ENCODE data around the gene SLAMF6. TPM values are rescaled to one million over a fixed set of nuclear protein-coding genes. Genes with fewer than 3 reads are reported as not detected.
"Not testable (repeated sequence)": the region's sequence is repeated elsewhere in the genome, so short reads cannot be mapped to it uniquely, and the experiment has no call there.

Gene SLAMF6
- total and polyA plus RNA-seq, 2 donors, result 0.53 to 1.1 TPM

GRCh38 chr1:160488347-160489058, 34.6 kb downstream of the SLAMF6 start:
- Histone ChIP-seq H3K36me3 (ENCODE audit: insufficient read depth) (no peaks in the 10 kb centered on the region), H3K27ac (ENCODE audit: low read depth) (no peak overlapping the region), H3K4me1 (ENCODE audit: insufficient read depth) (no peaks in the 10 kb centered on the region), H3K4me3 (ENCODE audit: low read depth, low read length) (no peak overlapping the region)
- 82% methylated on average over 4 of the region's 4 CpGs for WGBS
- no peak for DNase-seq (ENCODE audit: extremely low spot score)

GRCh38 chr1:160486453-160486852, 36.6 kb downstream of the SLAMF6 start:
- 58% methylated on average over 4 of the region's 4 CpGs for WGBS
- Histone ChIP-seq H3K27ac (ENCODE audit: low read depth) (no peak overlapping the region), H3K4me3 (ENCODE audit: low read depth, low read length) (no peak overlapping the region), H3K36me3 (ENCODE audit: insufficient read depth) (no peaks in the 10 kb centered on the region), H3K4me1 (ENCODE audit: insufficient read depth) (no peaks in the 10 kb centered on the region)
- DNase-seq (ENCODE audit: extremely low spot score), result no peak

- no peak for DNase-seq (ENCODE audit: extremely low spot score)
- Histone ChIP-seq H3K4me3 (ENCODE audit: low read depth, low read length) (no peak overlapping the region), H3K4me1 (ENCODE audit: insufficient read depth) (no peaks in the 10 kb centered on the region), H3K27ac (ENCODE audit: low read depth) (no peak overlapping the region), H3K36me3 (ENCODE audit: insufficient read depth) (no peaks in the 10 kb centered on the region)
- WGBS, result 74% methylated on average over 2 of the region's 2 CpGs
These were observed 39.4 kb downstream of the SLAMF6 start for GRCh38 chr1:160483505-160484185.

- Histone ChIP-seq H3K4me3 (ENCODE audit: low read depth, low read length) (no peak overlapping the region), H3K4me1 (ENCODE audit: insufficient read depth) (no peaks in the 10 kb centered on the region), H3K36me3 (ENCODE audit: insufficient read depth) (no peaks in the 10 kb centered on the region), H3K27ac (ENCODE audit: low read depth) (no peak overlapping the region)
- DNase-seq (ENCODE audit: extremely low spot score), result no peak
- 60% methylated on average over 1 of the region's 1 CpG for WGBS
These were observed 41.0 kb downstream of the SLAMF6 start for GRCh38 chr1:160481979-160482596.

DNA sequence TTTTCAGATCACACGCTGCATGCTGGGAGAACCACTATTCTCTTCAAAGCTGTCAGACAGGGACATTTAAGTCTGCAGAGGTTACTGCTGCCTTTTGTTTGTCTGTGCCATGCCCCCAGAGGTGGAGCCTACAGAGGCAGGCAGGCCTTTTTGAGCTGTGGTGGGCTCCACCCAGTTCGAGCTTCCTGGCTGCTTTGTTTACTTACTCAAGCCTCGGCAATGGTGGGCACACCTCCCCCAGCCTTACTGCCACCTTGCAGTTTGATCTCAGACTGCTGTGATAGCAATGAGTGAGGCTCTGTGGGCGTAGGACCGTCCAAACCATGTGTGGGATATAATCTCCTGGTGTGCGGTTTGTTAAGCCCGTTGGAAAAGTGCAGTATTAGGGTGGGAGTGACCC, 42.3 kb downstream of the SLAMF6 start:
- H3K4me1 ChIP-seq (ENCODE audit: insufficient read depth); H3K36me3 ChIP-seq (ENCODE audit: insufficient read depth); H3K27ac ChIP-seq (ENCODE audit: low read depth); H3K4me3 ChIP-seq (ENCODE audit: low read depth, low read length); DNase-seq (ENCODE audit: extremely low spot score): not testable (repeated sequence)
- 75% methylated on average over 7 of the region's 7 CpGs for WGBS

DNA sequence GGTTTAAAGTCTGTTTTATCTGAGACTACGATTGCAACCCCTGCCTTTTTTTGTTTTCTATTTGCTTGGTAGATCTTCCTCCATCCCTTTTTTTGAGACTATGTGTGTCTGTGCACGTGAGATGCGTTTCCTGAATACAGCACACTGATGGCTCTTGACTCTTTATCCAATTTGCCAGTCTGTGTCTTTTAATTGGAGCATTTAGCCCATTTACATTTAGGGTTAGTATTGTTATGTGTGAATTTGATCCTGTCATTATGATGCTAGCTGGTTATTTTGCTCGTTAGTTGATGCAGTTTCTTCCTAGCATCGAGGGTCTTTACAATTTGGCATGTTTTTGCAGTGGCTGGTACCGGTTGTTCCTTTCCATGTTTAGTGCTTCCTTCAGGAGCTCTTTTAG, 44.0 kb downstream of the SLAMF6 start:
- H3K27ac ChIP-seq (ENCODE audit: low read depth); DNase-seq (ENCODE audit: extremely low spot score); H3K36me3 ChIP-seq (ENCODE audit: insufficient read depth); H3K4me3 ChIP-seq (ENCODE audit: low read depth, low read length); H3K4me1 ChIP-seq (ENCODE audit: insufficient read depth): not testable (repeated sequence)
- WGBS, result 82% methylated on average over 6 of the region's 6 CpGs

- Histone ChIP-seq H3K4me3 (ENCODE audit: low read depth, low read length) (no peak overlapping the region), H3K4me1 (ENCODE audit: insufficient read depth) (no peaks in the 10 kb centered on the region), H3K36me3 (ENCODE audit: insufficient read depth) (no peaks in the 10 kb centered on the region), H3K27ac (ENCODE audit: low read depth) (no peak overlapping the region)
- no peak for DNase-seq (ENCODE audit: extremely low spot score)
- WGBS, result 79% methylated on average over 1 of the region's 1 CpG
These were observed 48.4 kb downstream of the SLAMF6 start for GRCh38 chr1:160474392-160475242.

DNA sequence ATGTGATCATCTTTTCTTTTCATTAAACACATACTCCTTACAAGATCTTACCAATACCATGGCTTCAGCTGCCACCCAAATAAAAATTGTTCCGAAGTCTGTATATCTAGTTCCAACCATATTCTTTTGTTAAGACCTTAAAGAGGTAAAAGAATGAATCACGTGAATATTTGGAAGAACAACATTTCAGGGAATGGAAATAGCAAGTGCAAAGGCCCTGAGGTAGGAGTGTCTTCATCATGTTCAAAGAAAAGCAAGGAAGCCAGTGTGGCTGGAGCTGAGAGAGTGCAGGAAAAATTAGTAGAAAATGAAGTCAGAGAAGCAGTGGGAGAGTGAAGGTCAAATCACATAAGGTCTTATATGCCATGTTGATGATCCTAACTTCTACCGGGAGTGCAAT, 50.9 kb downstream of the SLAMF6 start:
- no peak overlapping the region for H3K27ac ChIP-seq (ENCODE audit: low read depth)
- WGBS, result 85% methylated on average over 3 of the region's 3 CpGs

DNA sequence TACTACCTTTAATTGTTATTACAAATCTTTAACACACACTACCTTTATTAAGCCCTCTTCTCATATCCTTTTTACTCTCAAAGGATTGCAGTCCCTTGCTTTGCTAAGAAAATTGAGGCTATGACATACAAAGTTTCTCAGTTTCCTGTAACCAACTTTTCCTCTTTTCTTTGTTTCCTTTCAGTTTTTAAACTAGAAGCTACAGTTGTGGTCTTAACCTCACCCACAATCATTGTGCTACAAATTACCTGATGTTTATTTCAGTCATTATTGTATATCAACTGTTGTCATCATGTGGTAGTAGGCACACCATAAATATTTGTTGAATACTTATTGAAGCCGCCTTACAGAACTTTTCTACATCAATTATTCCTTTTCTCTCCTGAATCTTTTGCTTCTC, 51.8 kb downstream of the SLAMF6 start:
- Histone ChIP-seq H3K27ac (ENCODE audit: low read depth) (no peak overlapping the region), H3K36me3 (ENCODE audit: insufficient read depth) (no peaks in the 10 kb centered on the region), H3K4me1 (ENCODE audit: insufficient read depth) (no peaks in the 10 kb centered on the region), H3K4me3 (ENCODE audit: low read depth, low read length) (no peak overlapping the region)
- 82% methylated on average over 1 of the region's 1 CpG for WGBS
- DNase-seq (ENCODE audit: extremely low spot score), result no peak

More for the DNA sequence above, 50.9 kb downstream of the SLAMF6 start:
- DNase-seq (ENCODE audit: extremely low spot score), result no peak
- Histone ChIP-seq H3K36me3 (ENCODE audit: insufficient read depth) (no peaks in the 10 kb centered on the region), H3K4me3 (ENCODE audit: low read depth, low read length) (no peak overlapping the region), H3K4me1 (ENCODE audit: insufficient read depth) (no peaks in the 10 kb centered on the region)

GRCh38 chr1:160467576-160467975, 55.5 kb downstream of the SLAMF6 start:
- H3K4me1 ChIP-seq (ENCODE audit: insufficient read depth), result no peaks in the 10 kb centered on the region
- no peak for DNase-seq (ENCODE audit: extremely low spot score)
- no peak overlapping the region for H3K4me3 ChIP-seq (ENCODE audit: low read depth, low read length)
- H3K36me3 ChIP-seq (ENCODE audit: insufficient read depth), result no peaks in the 10 kb centered on the region
- H3K27ac ChIP-seq (ENCODE audit: low read depth), result no peak overlapping the region

DNA sequence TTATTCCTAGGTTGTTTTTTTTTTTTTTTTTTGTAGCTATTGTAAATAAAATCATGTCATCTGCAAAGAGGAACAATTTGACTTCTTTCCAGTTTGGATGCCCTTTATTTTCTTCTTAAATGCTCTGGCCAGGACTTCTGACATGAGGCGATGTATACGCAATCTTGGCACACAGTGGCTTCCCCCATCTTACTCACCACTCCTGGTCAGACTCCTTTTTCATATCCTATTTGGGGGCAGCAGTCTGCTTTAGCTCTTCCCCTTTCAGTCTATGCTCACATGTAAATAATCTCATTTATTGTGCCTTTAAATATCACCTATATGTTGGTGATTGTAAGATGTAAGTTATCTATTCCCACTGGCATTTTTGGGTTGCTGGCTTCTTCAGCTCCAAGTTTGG, 56.1 kb downstream of the SLAMF6 start:
- Histone ChIP-seq H3K36me3 (ENCODE audit: insufficient read depth) (no peaks in the 10 kb centered on the region), H3K4me1 (ENCODE audit: insufficient read depth) (no peaks in the 10 kb centered on the region), H3K4me3 (ENCODE audit: low read depth, low read length) (no peak overlapping the region), H3K27ac (ENCODE audit: low read depth) (no peak overlapping the region)
- no peak for DNase-seq (ENCODE audit: extremely low spot score)
- WGBS, result 90% methylated on average over 2 of the region's 2 CpGs

GRCh38 chr1:160465123-160465522, 57.9 kb downstream of the SLAMF6 start:
- no peak for DNase-seq (ENCODE audit: extremely low spot score)
- Histone ChIP-seq H3K36me3 (ENCODE audit: insufficient read depth) (no peaks in the 10 kb centered on the region), H3K4me3 (ENCODE audit: low read depth, low read length) (no peak overlapping the region), H3K4me1 (ENCODE audit: insufficient read depth) (no peaks in the 10 kb centered on the region), H3K27ac (ENCODE audit: low read depth) (no peak overlapping the region)
- 91% methylated on average over 6 of the region's 6 CpGs for WGBS

GRCh38 chr1:160460683-160461287, 62.3 kb downstream of the SLAMF6 start:
- no peak for DNase-seq (ENCODE audit: extremely low spot score)
- WGBS, result 64% methylated on average over 4 of the region's 4 CpGs
- H3K4me1 ChIP-seq (ENCODE audit: insufficient read depth), result no peaks in the 10 kb centered on the region
- H3K27ac ChIP-seq (ENCODE audit: low read depth), result no peak overlapping the region
- no peaks in the 10 kb centered on the region for H3K36me3 ChIP-seq (ENCODE audit: insufficient read depth)
- H3K4me3 ChIP-seq (ENCODE audit: low read depth, low read length), result no peak overlapping the region

All from urinary bladder (tissue), 4 donors.